OCI-LY3 (cell line): ENCODE results near the gene LCE7A.

Experiments
- H2AFZ ChIP-seq: fragments of 200-600, 300-600 bp; shearing (Covaris generic); 2 replicates; pipeline ENCODE4 v1.6.0; 2014; ENCODE audit warnings: antibody characterized with exemption, low read depth, low read length
- H3K27ac ChIP-seq: fragments of 200-600, 300-600 bp; sonication (generic); 2 replicates; pipeline ENCODE4 v1.5.1; 2014; ENCODE audit warnings: mild to moderate bottlenecking, low read length, moderate library complexity, mixed read lengths
- H3K27me3 ChIP-seq: fragments of 200-600, 300-600 bp; sonication (generic); 2 replicates; pipeline ENCODE4 v1.6.1; 2014; ENCODE audit warnings: low read depth, low read length, mixed read lengths
- H3K36me3 ChIP-seq: fragments of 200-600, 300-600 bp; sonication (generic); replicated peaks from 2 replicates; pipeline ENCODE3; 2014; ENCODE audit warnings: low read depth, low read length, mixed read lengths
- H3K4me1 ChIP-seq: fragments of 300-600, 200-600 bp; sonication (generic); 2 replicates; pipeline ENCODE4 v1.6.1; 2014; ENCODE audit warnings: low read length, mixed read lengths
- H3K4me2 ChIP-seq: fragments of 200-600, 300-600 bp; sonication (generic); 2 replicates; pipeline ENCODE4 v1.6.1; 2014; ENCODE audit warnings: low read length, mixed read lengths
- H3K4me3 ChIP-seq: fragments of 300-600, 200-600 bp; sonication (generic); 2 replicates; pipeline ENCODE4 v1.5.1; 2014; ENCODE audit warnings: antibody characterized with exemption, mild to moderate bottlenecking, low read length, moderate library complexity
- H3K79me2 ChIP-seq: fragments of 300-600, 200-600 bp; shearing (Covaris generic); 2 replicates; pipeline ENCODE4 v1.6.1; 2014; ENCODE audit warnings: mild to moderate bottlenecking, low read length, mixed read lengths
- H3K9ac ChIP-seq: fragments of 300-600, 200-600 bp; shearing (Covaris generic); 2 replicates; pipeline ENCODE4 v1.6.0; 2014; ENCODE audit warnings: mild to moderate bottlenecking, low read length, moderate library complexity
- H3K9me3 ChIP-seq: fragments of 200-600, 300-600 bp; shearing (Covaris generic); 2 replicates; pipeline ENCODE4 v1.6.1; 2014; ENCODE audit warnings: low read length, mixed read lengths; ENCODE audit not compliant: insufficient read depth
- H4K20me1 ChIP-seq: fragments of 200-600, 300-600 bp; sonication (generic); 2 replicates; pipeline ENCODE4 v1.6.1; 2016; ENCODE audit warnings: low read length, mixed read lengths; ENCODE audit not compliant: insufficient read depth
- EZH2phosphoT487 ChIP-seq: fragments of 200-600 bp; shearing (Covaris generic); IDR thresholded peaks from 2 replicates; pipeline ENCODE4 v1.6.1; 2018; ENCODE audit warnings: antibody characterized with exemption, mixed run types, low read depth
- TF ChIP-seq, protein P1 (sequence below): fragments of 200-600, 300-600 bp; sonication (generic); IDR thresholded peaks from 2 replicates; pipeline ENCODE4 v1.5.1; 2014; ENCODE audit warnings: antibody characterized with exemption, low read length, low read depth

Gene LCE7A

DNA sequence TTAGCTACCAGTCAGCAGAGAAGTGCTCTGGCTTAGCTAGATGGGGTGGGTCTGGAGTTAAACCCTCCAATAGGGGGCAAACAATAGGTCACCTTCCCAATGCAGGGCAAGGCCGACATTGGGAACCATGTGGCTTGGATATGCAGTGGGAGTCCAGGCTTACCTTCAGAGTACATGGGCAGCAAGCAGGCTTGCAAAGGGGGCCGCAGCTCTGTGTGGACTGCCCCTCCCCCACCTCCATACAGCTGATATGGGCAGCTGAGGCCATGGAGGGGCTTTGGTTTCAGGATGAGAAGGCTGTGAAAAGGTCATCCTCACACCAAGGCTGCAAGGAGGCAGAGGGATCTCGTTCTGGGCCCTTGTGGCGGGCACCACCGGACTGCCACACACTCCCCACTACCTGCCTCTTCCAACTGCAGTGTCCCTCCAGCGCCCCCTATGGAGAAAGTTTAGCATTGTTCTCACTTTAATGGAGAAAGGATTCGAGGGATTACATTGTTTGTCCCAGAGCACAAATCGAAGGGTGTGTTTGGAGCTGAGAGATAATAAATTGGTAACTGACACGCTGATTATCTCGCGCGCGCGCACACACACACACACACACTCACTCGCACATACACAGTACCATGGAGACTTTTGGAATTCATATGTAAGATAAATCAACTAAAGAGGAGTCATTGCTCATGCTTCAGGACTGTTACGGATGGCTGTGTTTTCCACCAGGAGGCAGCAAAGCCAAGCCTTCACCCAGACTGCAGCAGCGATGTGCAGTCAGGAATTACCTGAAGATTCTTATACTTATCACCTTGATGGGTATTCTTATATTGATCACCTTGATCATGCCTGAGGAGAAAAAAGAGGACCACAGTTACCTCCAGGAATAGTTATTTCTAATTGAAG is 11.3 kb downstream of the LCE7A start:
- Histone ChIP-seq H3K27me3 (peaks cover 60% of the 10 kb centered on the region), H3K36me3 (no peaks in the 10 kb centered on the region), H4K20me1 (no peaks in the 10 kb centered on the region), H3K9me3 (no peaks in the 10 kb centered on the region), H3K4me1 (no peaks in the 10 kb centered on the region), H2AFZ (no peak overlapping the region), H3K4me3 (no peak overlapping the region), H3K9ac (no peak overlapping the region), H3K27ac (no peak overlapping the region), H3K4me2 (no peak overlapping the region; the same call in 1 of the 2 replicates), H3K79me2 (no peaks in the 10 kb centered on the region)
- TF ChIP-seq EZH2phosphoT487 = no peak
- TF ChIP-seq, protein P1, sequence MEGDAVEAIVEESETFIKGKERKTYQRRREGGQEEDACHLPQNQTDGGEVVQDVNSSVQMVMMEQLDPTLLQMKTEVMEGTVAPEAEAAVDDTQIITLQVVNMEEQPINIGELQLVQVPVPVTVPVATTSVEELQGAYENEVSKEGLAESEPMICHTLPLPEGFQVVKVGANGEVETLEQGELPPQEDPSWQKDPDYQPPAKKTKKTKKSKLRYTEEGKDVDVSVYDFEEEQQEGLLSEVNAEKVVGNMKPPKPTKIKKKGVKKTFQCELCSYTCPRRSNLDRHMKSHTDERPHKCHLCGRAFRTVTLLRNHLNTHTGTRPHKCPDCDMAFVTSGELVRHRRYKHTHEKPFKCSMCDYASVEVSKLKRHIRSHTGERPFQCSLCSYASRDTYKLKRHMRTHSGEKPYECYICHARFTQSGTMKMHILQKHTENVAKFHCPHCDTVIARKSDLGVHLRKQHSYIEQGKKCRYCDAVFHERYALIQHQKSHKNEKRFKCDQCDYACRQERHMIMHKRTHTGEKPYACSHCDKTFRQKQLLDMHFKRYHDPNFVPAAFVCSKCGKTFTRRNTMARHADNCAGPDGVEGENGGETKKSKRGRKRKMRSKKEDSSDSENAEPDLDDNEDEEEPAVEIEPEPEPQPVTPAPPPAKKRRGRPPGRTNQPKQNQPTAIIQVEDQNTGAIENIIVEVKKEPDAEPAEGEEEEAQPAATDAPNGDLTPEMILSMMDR = peak; percentile 84

DNA sequence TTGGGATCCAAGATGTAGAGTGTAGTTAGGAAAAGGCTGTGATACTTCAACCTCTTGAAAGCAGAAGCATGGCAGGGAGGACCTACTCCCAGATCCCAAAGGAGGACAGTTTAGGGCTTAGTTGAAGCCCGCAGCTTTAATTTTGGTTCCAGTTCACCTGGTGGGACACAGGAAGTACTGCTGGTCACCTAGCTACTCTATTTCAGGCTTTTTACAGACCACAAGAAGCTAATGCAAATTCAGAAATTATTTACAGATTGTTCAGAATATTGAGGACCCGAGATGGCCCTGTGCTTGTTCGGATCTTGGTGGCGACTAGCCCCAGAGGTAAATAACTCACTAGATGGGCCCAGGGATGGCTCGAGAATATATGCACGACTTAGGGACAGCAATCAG is 11.9 kb downstream of the LCE7A start:
- TF ChIP-seq EZH2phosphoT487 = no peak
- TF ChIP-seq, protein P1 = no peak

DNA sequence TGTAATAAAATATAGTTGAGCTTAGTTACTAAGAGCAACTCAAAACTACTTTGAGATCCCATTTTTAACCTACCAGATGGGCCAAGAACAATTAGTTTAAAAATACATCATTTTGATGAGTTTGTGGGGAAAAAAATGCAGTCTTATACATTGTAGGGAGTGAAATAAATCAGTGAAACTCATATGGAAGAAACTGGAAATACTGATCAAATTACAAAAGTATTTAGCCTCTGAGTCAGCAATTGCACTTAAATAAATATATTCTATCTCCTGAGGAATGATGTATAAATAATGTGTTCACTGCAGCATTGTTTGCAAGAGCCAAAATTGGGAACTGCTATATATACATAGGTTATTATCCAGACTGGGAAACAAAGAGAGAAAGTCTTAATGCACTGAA is 13.7 kb downstream of the LCE7A start:
- Histone ChIP-seq H3K4me3 (no peak overlapping the region), H3K27me3 (peaks cover 43% of the 10 kb centered on the region), H3K9ac (no peak overlapping the region), H3K9me3 (no peaks in the 10 kb centered on the region), H3K4me2 (no peak overlapping the region), H3K36me3 (no peaks in the 10 kb centered on the region), H3K4me1 (no peaks in the 10 kb centered on the region), H4K20me1 (no peaks in the 10 kb centered on the region), H3K27ac (no peak overlapping the region), H3K79me2 (no peaks in the 10 kb centered on the region), H2AFZ (no peak overlapping the region)
- no peak for TF ChIP-seq EZH2phosphoT487
- TF ChIP-seq, protein P1 = no peak

More for the DNA sequence above, 11.9 kb downstream of the LCE7A start:
- Histone ChIP-seq H3K36me3 (no peaks in the 10 kb centered on the region), H3K4me3 (no peak overlapping the region), H2AFZ (no peak overlapping the region), H3K27ac (no peak overlapping the region), H3K4me1 (no peaks in the 10 kb centered on the region), H3K4me2 (no peak overlapping the region), H3K79me2 (no peaks in the 10 kb centered on the region), H3K27me3 (peaks cover 53% of the 10 kb centered on the region), H3K9me3 (no peaks in the 10 kb centered on the region), H4K20me1 (no peaks in the 10 kb centered on the region), H3K9ac (no peak overlapping the region)

DNA sequence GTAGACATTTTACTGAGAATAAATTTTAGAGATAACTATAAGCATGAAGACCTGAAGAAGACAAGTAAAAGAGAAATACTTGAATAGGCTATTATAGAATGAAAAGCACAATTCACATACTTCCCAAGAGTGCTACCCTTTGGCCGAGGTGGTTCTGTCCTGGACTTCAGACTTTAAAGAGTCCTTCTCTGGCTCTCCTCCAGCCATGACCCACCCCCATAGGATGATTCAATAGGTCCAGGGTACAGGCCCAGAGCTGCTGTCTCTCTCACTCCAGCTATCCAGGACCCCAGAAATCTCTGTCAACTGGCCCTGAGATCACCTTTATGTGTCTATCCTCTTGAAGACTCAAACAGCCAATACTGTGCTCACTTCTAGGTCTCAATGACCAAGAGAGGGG is 17.0 kb downstream of the LCE7A start:
- TF ChIP-seq EZH2phosphoT487 = no peak
- TF ChIP-seq, protein P1 = no peak
- no peaks in the 10 kb centered on the region for H3K79me2 ChIP-seq
- H3K36me3 ChIP-seq = no peaks in the 10 kb centered on the region

More for the DNA sequence above, 17.0 kb downstream of the LCE7A start:
- Histone ChIP-seq H3K27ac (no peak overlapping the region), H3K27me3 (peaks cover 39% of the 10 kb centered on the region), H3K9ac (no peak overlapping the region), H4K20me1 (no peaks in the 10 kb centered on the region), H3K4me2 (no peak overlapping the region), H3K9me3 (no peaks in the 10 kb centered on the region), H3K4me1 (no peaks in the 10 kb centered on the region), H3K4me3 (no peak overlapping the region), H2AFZ (no peak overlapping the region)
